Measurements from ENCODE around the gene IRGC.

The IRGC gene

DNA sequence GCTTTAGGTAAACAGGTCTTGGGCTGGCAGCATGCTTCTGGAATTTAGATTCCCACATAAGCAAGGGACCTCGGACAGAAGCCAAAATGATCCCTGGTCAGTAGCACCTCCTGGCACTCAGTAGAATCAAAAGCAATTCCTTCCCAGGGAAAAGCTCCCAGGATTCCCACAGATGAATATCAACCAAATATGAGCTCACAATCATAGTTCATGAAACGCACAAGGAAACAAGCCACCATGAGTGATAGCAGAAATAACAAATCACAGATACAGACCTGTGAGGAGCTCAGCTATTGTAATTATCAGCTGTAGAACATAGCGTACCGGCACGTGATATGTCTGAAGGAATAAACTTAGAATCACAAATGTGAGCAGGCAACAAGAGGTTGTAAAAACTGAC lies 24.1 kb upstream of the IRGC start:
- no peak for DNase-seq

DNA sequence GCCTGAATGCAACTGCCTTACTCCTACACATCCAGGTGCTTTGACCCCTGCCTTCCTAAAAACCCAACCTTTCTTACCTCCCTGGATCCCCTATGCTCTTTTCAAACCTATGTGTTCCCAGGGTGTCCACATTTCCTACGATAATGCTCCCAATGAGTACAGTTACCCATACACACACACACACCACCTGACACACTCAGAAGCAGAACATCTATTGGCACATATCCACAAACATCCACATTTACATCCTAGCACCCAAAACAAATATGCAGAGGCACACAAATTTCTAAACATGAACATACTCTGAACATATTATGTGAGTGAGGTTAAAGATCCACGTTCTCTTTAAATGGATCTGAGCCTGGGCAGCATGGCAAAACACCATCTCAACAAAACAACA lies 23.5 kb upstream of the IRGC start:
- no peak for DNase-seq

DNA sequence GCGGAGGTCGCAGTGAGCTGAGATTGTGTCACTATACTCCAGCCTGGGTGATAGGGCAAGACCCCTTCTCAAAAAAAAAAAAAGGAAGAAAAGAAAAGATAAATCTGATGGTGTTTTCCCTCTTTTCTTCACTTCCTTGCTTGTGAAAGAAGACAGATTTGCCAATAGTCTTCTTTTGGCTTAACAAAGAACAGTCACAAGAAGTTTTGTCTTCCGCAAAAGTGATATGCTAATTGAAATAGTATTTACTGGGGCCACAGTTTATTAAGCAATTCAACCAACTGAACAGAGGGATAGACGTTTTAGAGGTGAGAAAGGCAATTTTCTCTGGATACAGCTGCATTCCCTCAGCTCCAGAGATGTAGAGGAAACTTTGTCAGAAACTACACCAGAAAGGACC lies 23.0 kb upstream of the IRGC start:
- no peak for DNase-seq

DNA sequence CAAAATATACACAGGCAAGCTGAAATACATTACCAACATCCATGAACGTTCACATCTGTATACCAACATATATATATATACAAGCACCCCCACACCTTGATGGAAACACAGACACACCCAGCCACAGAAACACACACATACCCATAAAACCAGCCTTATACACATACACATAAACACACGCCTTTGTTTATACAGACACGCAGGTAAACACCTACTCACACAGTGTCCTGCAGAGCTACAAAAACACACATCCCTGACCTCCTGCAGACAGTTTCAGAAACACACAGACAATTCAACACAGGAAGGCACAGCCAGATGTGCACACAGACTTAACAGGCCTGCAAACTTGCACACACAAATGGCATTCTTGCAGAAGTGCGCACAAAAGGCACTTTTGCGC lies 21.3 kb upstream of the IRGC start:
- no peak for DNase-seq

DNA sequence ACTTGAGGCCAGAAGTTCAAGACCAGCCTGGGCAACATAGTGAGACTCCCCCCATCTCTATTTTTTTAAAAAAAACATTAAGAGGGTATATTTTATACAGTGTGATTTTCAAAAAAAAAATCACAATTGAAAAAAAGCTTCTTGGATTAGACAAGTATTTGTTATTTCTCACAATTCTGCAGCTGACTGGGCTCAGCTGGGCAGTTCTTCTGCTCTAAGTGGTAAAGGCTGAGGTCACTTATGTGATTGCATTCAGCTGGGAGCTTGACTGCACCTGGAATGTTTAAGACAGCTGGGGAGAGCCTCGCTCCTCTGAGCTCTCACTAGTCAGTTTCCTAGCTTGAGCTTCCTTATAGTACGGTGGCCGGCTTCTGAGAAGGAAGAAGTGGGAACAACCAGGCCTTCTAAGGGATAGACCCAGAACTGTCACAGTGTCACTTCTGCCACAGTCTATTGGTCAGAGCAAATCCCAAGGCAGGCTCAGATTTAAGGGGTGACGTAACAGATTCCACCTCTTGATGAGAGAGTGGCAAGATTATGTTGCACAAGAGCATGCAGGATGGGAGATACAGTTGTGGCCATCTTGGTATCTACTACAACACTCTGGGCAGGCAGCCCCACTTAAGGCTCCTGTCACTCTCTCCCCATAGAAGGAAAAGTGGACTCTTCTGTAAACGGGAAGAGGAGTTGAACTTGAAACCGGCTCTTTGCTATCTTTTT lies 19.7 kb upstream of the IRGC start:
- no peak for DNase-seq

DNA sequence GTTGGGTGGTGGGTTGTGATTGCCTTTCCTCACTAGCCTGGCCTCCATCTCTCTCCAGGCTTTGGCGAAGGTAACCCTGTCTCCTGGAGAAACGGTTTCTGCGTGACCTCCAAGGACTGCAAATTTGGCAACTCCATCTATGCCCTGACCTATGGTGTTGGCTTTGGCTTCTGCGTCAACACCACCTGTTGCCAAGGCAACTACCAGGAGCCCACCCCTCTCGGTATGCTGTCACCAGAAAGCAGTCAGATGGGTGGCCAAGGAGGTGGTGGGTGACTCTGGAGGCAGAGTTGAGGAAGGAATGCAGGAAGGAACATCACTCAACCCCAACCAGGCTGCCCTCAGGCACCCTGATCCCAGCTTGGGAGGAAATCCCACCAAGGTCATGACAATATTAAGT lies 18.6 kb upstream of the IRGC start:
- no peak for DNase-seq

DNA sequence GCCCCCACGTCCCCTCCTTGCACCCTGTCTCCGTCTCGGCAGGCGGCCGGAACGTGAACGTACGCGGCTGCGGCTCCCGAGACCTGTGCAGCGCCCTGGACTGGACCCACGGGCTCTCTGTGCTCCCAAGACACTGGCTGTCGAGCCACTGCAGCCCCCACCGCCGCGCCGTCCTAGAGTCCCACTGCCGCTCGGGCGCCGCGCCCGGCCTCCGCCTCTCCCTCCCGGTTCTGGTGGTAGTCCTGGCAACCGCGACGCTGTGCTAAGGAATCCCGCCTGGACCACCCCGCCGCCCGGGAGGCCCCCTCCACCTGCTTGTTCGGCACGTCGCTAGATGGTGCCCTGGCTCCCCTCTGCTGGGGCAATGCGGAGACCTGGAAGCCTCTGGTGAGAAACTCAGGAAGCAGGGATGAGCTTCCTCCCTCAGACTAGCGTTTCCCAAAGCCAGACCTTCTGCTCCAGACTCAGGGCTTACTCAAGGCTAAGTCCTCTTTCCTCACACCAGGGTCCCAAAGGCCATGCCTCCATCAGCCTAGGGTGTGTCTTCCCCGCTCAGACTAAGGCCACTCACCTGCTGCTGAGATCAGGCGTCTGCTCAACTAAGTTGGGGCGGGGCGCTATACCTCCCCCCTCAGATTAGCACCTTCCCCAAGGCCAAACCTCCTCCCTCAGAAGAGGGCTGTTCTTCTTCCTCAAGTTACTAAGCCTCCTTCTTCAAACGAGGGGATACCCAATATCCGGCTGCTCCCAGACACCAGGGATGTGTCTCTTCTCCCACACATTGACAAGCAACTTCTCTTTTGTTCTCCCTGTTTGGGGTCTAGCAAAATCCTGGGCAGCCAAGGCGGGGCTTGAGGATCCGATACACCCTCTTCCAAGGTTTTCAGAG lies 16.1 kb upstream of the IRGC start:
- no peak for DNase-seq

DNA sequence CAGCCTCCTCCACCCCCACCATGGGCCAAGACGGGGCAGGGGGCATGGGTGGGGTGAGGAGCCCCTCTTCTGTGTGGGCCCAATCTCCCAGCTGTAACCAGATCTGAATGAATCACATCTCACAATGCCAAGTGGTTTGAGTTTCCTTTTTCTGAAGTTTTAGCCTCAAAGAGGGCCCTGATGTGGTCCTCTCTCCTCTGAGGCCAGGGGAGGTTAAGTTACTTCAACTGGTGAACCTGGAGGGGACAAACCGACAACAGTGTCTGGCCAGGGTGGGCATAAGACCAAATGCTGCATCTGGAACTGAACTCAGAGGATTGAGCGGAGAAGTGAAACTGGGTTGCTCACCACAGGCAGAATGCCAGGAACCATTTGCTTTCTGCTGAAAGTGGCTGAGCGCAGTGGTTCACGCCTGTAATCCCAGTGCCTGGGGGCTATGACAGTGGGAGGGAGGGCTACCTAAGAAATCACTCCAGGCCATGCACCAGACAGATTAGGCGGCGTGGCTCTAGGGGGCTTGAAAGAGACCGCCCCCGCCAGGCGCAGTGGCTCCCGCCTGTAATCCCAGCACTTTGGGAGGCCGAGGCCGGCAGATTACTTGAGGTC lies 15.4 kb upstream of the IRGC start:
- peak in 1 of 2 donors; percentile 51 for DNase-seq

DNA sequence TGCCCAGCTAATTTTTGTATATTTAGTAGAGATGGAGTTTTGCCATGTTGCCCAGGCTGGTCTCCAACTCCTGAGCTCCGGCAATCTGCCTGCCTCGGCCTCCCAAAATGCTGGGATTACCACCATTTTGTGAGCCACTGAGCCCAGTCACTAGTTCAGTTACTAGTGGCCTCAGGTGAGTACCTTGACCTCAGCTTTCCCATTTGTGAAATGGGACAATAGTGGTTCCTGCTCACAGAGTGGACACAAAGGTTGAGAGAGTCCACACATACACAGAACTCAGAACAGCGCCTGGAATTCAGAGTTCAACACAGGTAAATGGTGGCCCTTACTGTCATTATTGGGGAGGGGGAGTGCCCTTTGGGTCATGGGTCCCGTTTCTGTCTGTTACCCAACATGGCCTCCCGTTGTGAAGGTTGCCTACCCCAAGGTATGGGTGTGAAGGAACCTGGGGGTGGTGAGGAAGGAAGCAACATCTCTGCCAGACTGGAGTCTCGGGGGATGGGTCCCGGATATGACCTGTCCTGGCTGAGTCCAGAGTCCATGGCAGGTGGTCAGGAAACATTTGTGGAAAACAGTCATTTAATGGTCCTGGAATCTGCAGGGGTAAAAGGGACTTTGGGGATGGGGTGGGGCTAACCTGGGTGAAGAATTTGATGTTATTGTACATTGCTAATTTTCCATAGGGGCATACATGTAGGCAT lies 11.7 kb upstream of the IRGC start:
- no peak for DNase-seq

DNA sequence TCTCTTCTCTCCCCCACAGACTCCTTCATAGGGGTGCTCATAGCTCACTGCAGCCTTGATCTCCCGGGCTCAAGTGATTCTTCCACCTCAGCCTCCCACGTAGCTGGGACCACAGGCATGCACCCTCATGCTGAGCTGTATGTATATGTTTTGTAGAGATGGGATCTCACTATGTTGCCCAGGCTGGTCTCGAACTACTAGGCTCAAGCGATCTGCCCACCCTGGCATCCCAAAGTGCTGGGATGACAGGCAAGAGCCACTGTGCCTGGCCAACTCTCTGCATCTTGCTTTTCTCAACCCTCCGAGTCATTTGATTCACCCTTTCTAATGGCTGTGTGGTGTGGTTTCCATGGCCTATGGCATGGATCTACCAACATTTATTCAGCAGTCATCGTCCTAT lies 10.1 kb upstream of the IRGC start:
- DNase-seq: no peak

DNA sequence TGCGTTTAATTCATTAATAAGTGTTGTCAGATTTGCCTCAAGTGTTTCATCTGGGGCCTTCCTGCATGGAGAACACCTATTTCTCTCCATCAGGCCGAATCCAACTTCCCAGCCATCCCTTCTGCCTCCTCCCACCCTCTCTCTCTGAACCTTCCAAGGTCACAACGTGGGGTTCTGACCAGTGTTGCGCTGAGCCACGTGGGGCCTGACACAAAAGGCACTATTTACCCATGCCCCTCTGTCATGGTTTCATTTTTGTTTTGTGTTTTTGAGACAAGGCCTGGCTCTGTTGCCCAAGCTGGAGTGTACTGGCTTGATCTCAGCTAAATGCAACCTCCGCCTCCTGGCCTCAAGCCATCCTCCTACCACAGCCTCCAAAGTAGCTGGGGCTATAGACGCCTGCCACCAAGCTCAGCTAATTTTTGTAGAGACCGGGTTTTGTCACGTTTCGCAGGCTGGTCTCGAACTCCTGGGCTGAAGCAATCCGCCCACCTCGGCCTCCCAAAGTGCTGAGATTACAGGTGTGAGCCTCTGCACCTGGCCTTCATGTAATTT lies 8.6 kb upstream of the IRGC start:
- no peak for DNase-seq

DNA sequence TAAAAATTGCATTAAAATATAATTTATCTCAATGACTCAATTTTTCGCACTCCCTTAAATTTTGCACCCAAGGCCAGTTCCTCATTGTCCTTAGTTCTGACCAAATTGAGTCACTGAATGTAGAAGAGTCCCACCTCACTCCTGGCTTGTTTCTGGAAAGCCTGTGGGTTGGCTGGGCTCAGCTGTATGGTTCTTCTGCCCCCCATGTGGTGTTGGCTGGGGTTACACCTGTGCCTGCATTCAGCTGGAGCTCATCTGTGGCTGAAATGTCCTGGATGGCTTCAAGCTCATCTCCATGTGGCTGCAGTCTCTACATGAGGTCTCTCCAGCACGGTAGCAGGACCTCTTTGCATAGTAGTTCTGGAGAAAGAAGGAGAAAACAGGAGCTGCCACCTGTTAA lies 7.2 kb upstream of the IRGC start:
- no peak for DNase-seq

DNA sequence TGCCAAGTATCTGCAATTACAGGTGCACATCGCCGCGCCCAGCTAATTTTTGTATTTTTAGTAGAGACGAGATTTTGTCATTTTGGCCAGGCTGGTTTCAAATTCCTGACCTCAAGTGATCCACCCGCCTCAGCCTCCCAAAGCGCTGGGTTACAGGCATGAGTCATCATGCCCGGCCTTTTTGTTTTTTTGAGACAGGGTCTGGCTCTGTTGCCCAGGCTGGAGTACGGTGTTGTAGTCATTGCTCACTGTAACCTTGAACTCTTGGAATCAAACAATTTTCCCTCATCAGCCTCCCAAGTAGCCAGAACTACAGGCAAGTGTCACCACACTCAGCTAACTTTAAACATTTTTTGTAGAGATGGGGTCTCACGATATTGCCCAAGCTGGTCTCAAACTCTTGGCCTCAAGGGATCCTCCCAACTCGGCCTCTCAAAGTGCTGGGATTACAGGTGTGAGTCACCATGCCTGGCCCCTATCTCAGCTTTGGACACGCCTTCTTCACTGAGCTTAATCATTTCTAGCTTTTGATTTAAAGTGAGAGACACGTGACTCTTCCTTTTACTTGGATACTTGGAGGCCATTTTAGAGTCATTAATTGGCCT lies 4.0 kb upstream of the IRGC start:
- DNase-seq: no peak

DNA sequence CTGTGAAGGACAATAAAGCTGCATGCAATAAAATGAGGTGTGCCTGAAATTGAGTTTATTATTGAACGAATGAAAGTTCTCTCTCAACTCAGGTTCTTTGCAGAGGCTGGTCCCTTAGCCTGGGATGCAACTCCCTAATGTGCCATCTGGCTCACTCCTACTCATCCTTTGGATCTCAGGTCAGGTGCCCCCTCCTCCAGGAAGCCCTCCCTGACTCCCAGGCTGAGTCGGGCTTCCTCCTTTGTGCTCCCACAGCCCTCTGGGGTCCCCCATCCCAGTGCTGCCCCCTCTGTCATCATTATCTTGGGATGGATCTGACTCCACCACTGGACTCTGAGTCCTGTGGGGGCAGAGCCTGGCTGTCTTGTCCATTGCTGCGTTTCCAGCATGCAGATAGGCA lies 2.7 kb upstream of the IRGC start:
- no peak for DNase-seq

DNA sequence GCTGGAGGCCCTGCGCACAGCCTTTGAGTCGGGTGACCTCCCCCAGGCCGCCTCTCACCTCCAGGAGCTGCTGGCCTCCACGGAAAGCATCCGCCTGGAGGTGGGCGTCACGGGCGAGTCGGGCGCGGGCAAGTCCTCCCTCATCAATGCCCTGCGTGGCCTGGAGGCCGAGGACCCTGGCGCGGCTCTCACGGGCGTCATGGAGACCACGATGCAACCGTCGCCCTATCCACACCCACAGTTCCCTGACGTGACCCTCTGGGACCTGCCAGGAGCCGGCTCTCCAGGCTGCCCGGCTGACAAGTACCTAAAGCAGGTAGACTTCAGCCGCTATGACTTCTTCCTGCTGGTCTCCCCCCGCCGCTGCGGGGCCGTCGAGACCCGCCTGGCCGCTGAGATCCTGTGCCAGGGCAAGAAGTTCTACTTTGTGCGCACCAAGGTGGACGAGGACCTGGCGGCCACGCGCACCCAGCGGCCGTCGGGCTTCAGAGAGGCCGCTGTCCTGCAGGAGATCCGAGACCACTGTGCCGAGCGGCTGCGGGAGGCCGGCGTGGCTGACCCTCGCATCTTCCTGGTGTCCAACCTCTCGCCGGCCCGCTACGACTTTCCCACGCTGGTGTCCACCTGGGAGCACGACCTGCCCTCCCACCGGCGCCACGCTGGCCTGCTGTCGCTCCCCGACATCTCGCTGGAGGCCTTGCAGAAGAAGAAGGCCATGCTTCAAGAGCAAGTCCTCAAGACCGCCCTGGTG lies 2.9 kb downstream of the IRGC start:
- no peak for DNase-seq

DNA sequence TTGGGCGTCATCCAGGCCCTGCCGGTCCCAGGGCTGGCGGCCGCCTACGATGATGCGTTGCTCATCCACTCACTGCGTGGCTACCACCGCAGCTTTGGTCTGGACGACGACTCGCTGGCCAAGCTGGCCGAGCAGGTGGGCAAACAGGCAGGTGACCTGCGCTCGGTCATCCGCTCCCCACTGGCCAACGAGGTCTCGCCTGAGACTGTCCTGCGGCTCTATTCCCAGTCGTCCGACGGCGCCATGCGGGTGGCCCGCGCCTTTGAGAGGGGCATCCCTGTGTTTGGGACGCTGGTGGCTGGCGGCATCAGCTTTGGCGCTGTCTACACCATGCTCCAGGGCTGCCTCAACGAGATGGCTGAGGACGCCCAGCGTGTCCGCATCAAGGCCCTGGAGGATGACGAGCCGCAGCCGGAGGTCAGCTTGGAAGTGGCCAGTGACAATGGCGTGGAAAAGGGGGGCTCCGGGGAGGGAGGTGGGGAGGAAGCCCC lies 3.5 kb downstream of the IRGC start:
- DNase-seq: no peak

DNA sequence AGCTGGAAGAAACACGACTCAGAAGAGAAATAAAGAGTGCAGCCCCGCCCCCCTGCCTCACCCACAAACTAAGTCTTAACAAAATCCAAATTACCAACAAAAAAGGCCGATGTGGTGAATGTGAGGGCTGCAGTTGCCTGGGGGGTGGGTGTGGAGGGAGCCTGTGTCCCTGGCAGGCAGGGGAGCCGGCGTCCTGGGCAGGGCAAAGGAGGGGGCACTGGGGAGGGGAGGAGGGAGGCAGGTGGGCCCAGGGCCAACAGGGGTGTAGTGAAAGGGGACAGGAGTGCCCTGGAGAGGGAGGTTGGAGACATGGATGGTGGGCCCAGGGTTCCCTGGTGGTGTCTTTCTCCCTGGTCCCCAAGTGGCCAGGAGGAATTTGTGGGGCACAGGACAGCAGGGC lies 4.0 kb downstream of the IRGC start:
- DNase-seq: no peak

DNA sequence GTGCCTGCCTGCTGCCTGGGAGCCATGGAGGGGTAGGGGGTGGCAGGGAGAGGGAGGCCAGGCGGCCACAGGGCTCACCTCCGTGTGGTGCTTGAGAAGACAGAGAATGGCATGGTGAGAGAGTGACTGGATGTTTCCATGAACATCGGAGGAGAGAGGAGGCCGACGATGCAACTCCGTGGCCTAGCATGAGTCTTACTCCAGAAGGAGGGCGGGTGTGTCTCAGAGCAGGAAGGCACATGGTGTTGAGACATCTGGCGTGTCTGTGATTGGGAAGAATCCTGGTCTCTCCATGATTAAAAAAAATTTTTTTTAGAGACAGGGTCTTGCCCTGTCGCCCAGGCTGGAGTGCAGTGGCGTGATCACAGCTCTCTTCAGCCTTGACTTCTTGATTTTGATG lies 5.1 kb downstream of the IRGC start:
- no peak for DNase-seq

DNA sequence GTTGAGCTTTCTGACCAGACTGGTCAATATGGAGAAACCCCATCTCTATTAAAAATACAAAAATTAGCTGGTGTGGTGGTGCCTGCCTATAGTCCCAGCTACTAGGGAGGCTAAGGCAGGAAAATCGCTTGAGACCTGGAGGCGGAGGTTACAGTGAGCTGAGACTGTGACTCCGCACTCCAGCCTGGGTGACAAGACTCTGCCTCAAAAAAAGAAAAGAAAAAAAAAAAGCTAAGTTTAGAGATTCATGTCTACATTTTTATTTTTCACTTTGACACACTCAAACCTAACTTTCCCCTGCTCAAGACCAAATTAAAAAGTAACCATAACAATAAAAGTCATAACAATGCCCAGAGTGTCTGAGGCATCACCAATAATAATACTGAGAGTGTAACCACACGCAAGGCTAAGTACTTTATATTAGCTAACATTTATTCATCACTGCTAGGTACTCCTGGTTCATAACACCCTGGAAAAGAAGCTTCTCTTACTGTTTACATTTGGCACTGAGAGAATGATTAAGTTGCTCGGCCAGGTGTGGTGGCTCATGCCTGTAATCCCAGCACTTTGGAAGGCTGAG lies 5.7 kb downstream of the IRGC start:
- no peak for DNase-seq

DNA sequence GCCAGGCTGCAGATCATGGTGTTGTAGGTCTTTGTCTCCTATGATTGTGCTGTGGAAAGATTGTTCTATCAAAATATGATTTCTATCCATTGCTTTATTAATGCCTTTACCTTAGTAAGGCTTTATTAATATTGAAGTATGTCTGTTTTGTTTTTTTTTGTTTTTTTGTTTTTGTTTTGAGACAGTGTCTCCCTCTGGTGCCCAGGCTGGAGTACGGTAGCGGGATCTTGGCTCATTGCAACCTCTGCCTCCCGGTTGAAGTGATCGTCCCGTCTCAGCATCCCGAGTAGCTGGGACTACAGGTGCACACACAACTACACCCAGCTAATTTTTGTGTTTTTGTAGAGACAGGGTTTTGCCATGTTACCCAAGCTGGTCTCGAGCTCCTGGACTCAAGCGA lies 7.7 kb downstream of the IRGC start:
- no peak for DNase-seq

DNA sequence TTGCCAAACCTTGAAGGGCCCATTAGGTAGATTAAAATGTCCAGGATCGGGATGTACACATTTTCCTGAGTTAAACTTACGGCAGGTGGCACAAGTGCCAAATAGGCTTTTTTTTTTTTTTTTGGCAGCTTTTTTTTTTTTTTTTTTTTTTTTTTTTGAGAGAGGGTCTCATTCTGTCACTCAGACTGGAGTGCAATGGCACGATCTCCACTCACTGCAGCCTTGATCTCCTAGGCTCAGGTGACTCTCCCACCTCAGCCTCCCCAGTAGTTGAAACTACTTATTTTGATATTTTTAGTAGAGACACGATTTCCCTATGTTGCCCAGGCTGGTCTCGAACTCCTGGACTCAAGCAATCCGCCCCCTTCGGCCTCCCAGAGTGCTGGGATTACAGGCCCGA lies 9.0 kb downstream of the IRGC start:
- DNase-seq: no peak
